GM18867 (cell line): Measurements from ENCODE around the gene C19orf47.

Experiments
- ATAC-seq: cut with Tn5 transposase; IDR thresholded peaks from one replicate; pipeline ENCODE4 v1.9.1; 2021; ENCODE audit warnings: mild to moderate bottlenecking, moderate library complexity; ENCODE audit not compliant: unreplicated experiment

The C19orf47 gene

DNA sequence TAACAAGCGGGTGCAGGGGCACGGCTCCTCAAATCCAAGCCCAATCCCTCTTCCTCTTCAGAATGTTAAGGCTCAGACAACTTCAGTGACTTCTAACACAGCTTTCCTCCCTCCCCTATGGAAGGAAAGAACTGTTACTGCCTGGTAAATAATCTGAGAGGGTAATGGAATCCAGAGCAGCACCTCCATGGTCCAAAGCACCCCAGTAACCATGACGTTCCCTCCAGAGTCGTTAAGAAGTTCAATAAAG, 64.0 kb downstream of the C19orf47 start:
- ATAC-seq: no peak

- ATAC-seq: no peak
Observed at GRCh38 chr19:40283414-40284250, 64.6 kb downstream of the C19orf47 start.

DNA sequence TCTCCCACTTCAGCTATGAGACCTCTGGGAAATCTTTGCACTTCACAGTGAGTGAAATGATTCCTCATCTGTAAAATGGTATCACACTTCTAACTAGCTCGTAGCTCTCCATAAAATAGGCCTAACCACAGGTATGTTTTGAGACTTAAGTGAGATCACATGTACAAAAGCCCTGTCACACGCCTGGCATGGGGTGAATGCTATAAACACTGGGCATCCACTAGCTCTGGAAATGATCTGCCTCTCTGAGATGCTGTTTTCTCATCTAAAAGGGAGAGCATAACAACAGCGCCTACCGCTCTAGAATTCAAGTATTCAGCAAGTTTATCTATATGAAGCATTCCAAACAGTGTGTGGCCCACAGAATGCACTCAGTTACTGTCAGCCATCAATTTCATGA, 65.3 kb downstream of the C19orf47 start:
- no peak for ATAC-seq

- no peak for ATAC-seq
Observed at GRCh38 chr19:40282209-40282580, 66.0 kb downstream of the C19orf47 start.

DNA sequence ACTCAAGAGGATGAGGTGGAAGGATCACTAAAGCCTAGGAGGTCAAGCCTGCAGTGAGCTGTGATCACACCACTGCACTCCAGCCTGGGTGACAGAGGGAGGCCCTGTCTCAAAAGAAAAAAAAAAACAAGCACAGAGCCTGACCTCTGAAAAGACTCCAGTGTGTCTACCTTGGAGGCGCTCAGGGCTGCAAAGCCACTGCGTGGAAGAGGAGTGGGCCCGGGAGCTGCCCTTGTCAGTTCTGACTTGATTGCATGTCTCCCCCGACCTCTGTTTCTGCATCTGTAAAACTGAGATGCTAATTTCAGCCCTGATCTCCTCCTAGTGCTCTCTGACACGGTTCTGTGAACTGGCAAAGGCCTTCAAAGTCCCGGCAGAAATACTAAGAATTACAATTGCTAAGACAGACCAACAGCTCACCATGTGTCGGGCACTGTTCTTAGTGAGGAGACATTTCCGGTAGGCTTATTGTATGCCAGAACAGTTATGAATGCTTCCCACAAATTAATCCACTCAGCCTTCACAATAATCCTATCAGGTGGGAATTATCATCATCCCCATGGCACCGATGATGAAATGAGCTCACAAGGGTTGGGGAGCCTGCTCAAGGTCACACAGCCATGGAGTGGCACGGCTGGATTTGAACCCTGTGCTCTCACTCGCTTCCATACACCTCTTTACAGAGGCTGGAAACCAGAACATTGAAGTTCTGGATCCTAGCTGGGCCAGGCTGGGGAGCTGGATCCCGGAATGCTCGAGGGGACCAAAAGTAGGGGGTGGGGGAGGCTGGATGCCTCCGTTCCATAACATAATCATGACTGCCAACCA, 66.6 kb downstream of the C19orf47 start:
- ATAC-seq: no peak

- no peak for ATAC-seq
Observed at GRCh38 chr19:40280608-40281221, 67.5 kb downstream of the C19orf47 start.

DNA sequence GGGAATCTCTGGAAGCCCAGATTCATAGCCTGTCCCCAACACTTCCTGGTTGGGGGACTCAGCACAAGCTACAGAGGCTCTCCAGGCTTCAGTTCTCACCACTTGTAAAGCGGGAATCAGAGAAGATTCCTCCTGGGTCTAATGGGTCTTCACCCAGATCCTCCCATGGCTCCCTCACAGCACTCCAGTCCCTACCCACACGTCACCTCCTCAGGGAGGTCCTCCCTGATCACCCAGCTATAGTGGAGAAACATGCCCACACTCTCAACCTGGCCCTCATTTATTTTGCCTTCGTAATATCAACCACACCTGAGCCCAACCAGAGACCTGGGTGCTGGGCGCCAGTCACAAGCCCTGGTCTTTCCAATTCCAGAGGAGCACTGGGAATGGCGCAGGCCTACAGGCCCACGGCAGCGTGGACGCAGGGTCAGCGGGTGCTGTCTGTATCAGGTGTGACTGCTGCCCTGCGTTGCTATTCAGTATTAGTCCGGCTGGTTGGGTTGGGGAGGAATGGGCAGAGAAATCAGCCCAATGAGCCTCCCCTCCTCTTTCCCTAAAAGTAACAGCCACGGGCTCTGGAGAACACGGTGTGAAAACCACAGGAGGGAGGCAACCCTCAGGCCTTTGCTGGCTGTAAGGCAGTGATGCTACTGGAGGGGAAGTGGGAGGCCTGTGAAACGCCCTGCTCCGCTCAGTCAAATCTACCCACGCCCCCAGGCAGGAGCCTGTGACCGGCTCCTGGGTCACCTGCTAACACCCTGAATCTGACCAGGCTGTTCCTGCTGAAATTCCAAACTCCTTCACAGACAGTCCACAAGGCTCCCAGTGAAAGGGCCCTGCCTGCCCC, 68.2 kb downstream of the C19orf47 start:
- no peak for ATAC-seq

- no peak for ATAC-seq
Observed at GRCh38 chr19:40279120-40279551, 69.1 kb downstream of the C19orf47 start.

GRCh38 chr19:40278361-40279035, 69.7 kb downstream of the C19orf47 start:
- ATAC-seq: no peak

DNA sequence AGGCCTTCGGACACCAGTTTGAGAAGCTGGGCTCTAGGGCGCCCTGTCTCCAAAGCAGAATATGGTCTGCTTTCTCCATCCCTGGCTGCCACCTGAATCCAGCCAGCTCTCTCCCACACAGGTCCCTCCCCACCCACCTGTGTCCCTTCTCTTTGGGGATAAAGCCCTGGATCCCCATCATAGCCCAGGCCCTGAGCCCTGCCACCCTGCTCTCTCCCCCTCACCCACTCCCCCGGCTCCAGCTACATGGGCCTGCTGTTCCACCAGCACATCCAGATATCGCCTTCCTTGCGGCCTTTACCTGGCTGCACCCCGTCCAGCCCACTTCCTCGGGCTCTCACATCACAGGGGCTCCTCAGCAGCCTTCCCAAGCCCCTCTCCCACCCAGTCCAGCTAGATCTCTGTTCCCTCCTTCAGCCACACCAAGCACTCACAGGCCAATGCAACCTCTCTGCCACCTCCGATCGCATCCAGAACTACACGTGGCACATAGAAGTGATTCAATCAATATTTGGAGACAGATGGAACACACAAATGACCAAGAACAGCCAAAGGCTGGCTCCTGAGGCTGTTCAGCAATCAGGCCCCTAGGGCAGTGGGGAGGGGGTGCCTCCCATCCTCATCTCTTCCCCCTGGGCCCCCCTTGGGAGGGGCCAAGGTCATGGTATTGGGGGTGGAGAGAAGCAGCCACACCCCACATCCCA, 70.7 kb downstream of the C19orf47 start:
- ATAC-seq: no peak

DNA sequence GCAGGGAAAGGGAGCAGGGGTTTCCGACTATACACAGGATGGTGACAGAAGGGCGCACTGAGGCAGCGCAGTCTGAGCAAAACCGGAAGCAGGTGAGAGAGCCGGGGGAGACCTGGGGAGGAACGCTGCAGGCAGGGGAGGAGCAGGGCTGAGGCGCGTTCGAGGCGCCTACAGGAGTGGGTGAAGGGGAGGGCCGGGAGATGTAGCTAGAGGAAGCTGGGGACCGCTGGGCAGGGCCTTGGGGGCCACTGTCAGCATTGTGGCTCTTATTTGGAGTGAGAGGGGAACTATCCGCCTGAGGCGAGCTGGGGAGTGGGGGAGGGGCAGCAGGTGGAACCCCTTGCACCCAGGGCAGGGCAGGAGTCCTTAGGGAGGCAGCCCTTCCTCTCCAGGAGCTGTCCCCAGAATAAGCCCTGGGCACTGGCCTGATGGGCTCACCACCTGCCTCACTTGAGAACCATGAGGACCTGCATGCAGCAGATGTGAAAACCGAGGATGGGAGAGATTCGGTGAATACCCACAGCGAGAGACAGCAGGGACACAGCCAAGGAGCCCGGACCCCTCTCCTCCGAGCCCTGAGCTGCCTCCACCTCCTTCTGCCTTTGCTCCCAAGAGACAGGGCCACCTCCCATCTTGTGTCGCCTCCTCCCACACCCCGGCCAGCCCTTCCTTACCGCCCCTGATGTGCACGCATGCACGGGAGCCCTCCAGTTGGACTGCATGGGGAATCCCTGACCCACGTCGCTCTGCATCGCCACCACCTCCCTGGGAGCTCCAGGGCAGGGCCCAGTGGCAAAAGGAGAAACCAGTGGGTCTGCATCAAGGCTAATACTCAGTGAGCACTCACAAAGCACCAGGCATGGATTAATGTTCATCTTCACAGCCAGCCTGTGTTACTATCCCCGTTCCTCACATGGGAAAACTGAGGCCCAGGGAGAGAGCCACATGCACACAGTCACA, 73.3 kb downstream of the C19orf47 start:
- ATAC-seq: no peak

GRCh38 chr19:40273469-40274360, 74.5 kb downstream of the C19orf47 start:
- ATAC-seq: no peak

DNA sequence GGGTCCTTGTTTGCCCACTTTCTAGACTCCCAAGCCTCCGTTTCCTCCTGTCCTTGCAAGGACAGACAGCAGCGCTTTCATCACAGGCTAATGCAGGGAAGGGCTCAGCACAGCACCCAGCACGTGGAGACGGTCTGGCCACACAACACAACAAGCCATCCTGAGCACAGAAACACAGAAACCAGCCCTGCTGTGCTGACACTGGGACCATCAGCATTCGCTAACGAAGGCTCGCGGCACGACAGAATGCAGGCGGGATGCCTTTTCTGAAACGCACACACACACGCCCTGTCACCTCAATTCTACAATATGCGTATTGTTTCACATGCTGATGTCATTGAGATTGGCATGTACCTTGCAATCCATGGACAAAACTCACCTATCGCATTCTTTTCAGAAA, 75.9 kb downstream of the C19orf47 start:
- ATAC-seq: no peak

- no peak for ATAC-seq
Observed at GRCh38 chr19:40271706-40272105, 76.5 kb downstream of the C19orf47 start.

DNA sequence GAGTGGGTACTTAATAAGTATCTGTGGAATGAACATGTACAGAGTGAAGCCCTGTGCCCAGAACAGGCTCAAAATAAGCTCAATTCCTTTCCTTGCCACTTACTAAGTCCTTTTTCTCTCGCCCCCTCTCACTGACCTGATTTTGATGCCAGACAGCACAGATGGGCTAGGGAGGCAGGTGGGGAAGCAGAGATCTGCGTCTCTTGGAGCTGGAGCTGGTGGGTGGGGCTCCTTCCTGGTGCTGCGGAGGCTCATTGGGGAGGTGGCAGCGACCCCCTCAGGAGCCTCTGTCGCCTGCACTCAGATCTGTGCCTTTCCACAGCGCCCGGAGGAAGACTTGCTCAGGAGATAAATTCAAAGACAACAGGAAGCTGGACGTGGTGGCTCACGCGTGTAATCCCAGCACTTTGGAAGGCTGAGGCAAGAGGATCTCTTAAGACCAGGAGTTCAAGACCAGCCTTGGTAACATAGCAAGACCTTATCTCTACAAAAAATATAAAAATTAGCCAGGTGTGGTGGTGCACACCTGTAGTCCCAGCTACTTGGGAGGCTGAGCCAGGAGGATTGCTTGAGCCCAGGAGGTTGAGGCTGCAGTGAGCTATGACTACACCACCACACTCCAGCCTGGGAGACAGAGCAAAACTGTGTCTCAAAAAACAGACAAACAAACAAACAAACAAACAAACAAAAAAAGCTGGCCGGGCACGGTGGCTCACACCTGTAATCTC, 77.7 kb downstream of the C19orf47 start:
- ATAC-seq: no peak
